Sigmoid colon (tissue), 4 donors: ENCODE results near the gene SPATA17.

Experiments used
- POLR2A ChIP-seq, 2 donors: fragments of 450-650 bp; IDR thresholded peaks; one replicate each; pipeline ENCODE4 v1.6.1; 2016; ENCODE audit warnings: antibody characterized with exemption in 2 of 2, mild to moderate bottlenecking in 2 of 2, moderate library complexity in 2 of 2
- POLR2AphosphoS5 ChIP-seq, 4 donors: sonication (generic); formaldehyde crosslinking; IDR thresholded peaks; one replicate each; pipeline ENCODE4 v1.6.1; 2017; ENCODE audit warnings: antibody characterized with exemption in 4 of 4
- TF ChIP-seq, protein P1 (sequence below), 4 experiments: fragments of 450-650 bp in 3 of 4; fragments of 200-600 bp in 1 of 4; IDR thresholded peaks; one replicate each; pipeline ENCODE4 v1.5.1; 2016 to 2019; ENCODE audit warnings: antibody characterized with exemption in 4 of 4, mild to moderate bottlenecking in 3 of 4, moderate library complexity in 2 of 4

DNA sequence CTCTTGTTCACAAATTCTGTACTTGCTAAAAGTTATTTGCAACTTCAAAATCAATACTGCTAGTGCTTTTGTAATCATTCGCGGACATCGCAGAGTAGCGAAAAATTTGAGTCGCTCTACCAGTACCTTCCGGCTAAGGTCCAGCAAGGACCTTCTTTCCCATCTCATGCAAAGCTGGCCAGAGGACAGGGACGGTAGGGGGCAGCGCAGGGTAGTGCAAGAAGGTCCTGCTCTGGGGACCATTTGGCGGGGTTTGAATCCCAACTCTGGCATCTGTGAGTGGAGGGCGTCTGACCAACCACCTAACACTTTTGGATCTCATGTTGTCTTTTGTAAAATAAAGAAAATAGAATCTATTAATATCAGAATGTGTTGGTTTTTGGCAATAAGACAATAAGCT lies 258.3 kb downstream of the SPATA17 start:
- TF ChIP-seq, protein P1, sequence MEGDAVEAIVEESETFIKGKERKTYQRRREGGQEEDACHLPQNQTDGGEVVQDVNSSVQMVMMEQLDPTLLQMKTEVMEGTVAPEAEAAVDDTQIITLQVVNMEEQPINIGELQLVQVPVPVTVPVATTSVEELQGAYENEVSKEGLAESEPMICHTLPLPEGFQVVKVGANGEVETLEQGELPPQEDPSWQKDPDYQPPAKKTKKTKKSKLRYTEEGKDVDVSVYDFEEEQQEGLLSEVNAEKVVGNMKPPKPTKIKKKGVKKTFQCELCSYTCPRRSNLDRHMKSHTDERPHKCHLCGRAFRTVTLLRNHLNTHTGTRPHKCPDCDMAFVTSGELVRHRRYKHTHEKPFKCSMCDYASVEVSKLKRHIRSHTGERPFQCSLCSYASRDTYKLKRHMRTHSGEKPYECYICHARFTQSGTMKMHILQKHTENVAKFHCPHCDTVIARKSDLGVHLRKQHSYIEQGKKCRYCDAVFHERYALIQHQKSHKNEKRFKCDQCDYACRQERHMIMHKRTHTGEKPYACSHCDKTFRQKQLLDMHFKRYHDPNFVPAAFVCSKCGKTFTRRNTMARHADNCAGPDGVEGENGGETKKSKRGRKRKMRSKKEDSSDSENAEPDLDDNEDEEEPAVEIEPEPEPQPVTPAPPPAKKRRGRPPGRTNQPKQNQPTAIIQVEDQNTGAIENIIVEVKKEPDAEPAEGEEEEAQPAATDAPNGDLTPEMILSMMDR (IDR thresholded peaks at IDR 0.05): no peak
- TF ChIP-seq POLR2A (IDR thresholded peaks at IDR 0.05) (no peak), POLR2AphosphoS5 (IDR thresholded peaks at IDR 0.05) (no peak)
